ENCODE measurements around the gene FAHD2A.
A peak's percentile ranks its signal among the peaks of the same experiment; 100 is the strongest.
"Not testable (repeated sequence)": the region's sequence is repeated elsewhere in the genome, so short reads cannot be mapped to it uniquely, and the experiment has no call there.

The FAHD2A gene

DNA sequence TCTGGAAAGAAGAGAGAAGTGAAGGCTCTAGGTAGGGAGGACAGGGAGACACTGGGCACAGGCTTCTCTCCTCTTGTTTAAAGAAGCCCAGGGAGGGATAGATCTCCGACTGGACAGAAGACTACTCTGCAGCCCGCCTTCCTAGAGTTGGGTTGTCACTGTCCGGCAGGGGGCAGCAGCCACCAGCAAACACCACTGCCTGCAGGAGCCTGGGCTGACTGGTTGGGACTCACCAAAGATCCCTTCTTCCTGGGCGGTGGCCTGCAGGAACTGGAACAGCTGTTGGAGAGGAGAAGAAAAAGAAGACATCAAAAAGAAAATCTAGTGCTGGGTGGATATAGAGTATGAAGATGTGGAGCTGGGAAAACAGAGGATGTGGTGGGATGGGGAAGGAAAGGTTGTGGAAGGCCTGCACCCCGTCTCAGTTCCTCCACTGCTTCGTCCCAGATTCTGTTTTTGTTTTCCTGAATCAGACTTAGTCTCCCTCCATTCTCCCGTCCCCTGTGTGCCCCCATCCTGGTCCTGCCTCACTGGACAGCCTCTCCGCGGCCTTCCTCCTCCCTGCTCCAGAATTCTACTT lies 11.6 kb downstream of the FAHD2A start:
- TF ChIP-seq, protein P1, sequence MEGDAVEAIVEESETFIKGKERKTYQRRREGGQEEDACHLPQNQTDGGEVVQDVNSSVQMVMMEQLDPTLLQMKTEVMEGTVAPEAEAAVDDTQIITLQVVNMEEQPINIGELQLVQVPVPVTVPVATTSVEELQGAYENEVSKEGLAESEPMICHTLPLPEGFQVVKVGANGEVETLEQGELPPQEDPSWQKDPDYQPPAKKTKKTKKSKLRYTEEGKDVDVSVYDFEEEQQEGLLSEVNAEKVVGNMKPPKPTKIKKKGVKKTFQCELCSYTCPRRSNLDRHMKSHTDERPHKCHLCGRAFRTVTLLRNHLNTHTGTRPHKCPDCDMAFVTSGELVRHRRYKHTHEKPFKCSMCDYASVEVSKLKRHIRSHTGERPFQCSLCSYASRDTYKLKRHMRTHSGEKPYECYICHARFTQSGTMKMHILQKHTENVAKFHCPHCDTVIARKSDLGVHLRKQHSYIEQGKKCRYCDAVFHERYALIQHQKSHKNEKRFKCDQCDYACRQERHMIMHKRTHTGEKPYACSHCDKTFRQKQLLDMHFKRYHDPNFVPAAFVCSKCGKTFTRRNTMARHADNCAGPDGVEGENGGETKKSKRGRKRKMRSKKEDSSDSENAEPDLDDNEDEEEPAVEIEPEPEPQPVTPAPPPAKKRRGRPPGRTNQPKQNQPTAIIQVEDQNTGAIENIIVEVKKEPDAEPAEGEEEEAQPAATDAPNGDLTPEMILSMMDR (IDR thresholded peaks at IDR 0.05; ENCODE audit: extremely low read depth, missing control alignments): peak; percentile 61
- peak; percentile 50 for DNase-seq (ENCODE audit: low spot score)

DNA sequence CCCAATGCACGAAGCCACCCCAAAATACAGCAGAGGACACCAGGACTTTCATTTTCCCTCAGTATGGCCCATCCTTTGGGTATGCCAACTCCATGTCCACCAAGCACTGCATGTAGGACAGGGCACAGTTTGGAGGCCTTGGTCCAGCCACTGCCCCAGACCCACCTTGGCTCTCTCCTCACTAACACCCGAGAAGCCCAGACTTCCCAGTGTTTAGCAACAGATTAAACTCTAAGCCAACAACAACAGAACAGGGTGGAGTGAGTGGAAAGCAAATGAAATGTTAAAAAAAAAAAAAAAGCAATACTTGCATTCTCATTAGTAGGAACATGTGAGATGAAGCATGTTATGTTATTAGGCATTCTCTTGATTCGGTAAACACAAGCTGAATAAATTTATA lies 12.6 kb downstream of the FAHD2A start:
- not testable (repeated sequence) for DNase-seq (ENCODE audit: low spot score)

DNA sequence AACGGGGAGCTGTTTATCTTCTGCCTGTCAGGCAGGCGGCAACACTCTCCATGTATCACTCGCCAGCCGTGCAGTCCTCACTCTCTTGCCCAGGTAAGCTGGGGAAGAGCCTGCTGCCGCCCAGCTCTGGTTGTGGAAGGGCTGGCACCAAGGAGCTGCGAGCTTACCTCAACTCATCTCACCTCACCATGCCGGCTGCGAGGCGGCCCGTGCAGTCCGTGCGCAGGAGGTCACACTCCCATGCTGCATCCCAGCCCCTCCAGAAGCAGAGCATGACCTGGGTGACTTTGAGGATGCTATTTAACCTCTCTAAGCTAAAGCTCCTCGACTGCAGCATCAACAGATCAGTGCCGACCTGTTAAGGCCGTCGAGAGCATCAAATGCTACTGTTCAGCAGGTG lies 13.1 kb downstream of the FAHD2A start:
- DNase-seq (ENCODE audit: low spot score): not testable (repeated sequence)

DNA sequence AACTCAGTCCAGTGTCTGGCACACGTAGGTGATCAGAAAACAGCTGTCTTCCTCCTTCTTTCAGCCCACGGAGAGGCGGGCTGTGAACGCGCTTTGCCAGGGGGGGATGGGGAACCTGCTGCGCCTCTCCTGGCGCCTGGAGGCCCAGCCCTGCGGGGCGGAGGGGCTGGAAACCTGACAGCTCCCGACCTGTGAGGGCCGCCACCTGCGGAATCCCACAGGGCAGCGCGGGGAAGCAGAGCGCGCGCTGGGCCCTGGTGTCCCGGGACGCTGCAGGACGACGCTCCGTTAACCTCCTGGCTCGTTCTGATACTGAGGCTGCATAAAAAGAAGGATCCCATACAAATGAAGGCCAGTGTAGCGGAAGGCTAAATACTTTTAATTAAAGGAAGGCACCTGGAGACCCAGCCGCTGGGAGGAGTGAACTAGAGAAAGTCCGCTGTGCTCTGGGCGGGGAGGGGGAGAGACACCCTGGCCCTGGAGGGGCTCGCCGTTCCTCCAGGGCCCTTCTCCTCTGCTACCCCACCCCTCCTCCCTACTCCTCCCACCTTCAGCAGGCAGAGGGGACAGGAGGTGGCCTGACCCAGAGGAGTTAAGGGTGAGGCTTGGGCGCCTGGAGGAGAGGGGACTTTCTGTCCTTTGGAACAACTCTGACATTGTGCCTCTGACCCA lies 24.8 kb downstream of the FAHD2A start:
- DNase-seq (ENCODE audit: low spot score): not testable (repeated sequence)

DNA sequence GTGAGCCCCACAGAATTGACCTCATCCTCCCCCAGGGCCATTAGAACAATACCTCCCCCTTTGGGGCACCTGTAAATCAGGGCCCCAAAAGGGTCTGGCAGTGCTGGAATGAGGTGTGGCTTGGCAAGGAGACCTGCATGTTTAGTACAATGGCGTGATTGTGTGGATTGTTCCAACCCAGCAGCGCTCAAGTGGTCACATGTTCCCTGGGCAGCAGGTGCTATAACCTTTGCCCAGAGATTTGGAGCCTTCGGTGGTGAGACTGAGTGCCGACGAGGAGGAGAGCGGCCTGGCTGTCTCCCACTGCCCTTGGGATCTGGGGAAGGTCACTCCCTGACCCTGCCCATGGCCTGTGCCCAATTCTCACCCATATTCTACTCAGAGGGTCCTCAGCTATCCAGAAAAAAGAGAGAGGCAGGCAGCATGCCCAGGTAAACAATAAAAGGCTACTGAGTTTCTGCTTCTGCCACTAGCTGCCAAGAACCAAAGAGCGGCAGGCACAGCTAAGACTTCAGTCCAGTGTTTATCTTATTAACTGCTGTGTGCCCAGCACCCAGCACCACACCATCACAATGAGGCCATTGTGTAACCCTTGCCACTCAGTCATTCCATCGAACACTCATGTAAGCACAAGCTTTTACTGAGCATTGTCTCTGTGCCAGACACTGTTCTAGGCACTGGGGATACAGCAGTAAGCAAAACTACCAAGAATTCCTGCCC lies 27.4 kb downstream of the FAHD2A start:
- not testable (repeated sequence) for DNase-seq (ENCODE audit: low spot score)

DNA sequence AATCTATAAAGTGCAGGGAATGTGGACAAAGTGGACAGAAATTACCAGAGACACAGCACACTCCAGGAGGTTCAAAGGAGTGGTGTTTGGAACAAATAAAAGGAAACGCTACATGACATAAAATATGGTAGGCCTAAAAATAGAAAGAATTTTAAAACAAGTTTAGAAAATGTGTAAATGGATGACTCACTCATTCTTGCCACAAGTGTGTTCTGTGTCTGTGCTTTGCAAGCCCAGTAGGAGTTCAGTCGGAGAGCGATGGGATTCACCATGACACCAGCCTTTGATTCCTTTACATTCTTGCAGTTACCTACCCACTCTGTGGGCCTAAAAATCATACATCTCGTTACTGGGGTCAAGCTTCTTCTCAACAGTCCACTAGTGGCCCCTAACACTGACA lies 30.9 kb downstream of the FAHD2A start:
- not testable (repeated sequence) for DNase-seq (ENCODE audit: low spot score)

DNA sequence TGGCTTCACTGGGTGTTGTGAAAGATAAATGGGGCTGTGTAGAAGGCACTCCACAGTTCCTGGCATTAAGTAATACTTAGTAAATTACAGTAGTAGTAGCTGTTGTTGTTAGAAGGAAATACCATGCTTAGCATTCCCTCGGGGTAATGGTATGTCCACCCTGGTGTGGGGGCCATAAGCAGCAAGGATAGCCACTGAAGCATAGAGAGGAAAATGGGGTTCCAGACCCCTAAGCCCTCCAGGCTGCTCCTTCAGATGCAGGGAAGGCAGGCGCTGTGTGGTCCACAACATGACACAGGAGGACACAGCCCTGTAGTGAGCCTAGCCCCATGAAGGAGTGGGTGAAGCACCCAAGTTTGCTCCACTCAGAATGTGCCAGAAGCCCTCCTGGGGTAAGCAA lies 31.5 kb downstream of the FAHD2A start:
- not testable (repeated sequence) for DNase-seq (ENCODE audit: low spot score)

DNA sequence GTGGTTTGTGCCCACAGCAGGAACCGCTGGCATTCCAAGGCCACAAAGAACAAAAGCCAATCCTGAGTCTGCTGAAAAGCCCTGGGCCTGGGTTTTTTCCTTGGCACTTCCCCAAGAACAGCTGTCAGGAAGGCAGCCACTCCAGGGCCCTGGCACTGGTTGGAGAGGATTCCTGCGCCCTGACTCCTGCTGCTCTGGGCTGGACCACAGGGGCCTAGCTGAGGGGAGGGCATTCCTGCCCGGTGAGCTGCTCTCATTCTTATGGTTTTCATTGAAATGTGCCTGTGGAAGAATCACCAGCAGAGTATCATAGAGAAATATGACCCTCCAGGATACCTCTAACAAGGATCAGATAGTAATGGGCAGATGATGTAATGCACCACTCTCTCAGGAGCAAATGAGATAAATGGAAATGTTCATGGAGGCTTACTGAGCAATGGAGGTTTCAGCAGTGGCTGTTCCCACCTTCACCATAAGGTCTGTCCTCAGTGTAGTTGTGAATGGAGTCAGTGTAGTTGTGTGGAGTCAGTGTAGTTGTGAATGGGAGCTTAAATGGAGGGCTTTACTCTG lies 32.1 kb downstream of the FAHD2A start:
- DNase-seq (ENCODE audit: low spot score): not testable (repeated sequence)

DNA sequence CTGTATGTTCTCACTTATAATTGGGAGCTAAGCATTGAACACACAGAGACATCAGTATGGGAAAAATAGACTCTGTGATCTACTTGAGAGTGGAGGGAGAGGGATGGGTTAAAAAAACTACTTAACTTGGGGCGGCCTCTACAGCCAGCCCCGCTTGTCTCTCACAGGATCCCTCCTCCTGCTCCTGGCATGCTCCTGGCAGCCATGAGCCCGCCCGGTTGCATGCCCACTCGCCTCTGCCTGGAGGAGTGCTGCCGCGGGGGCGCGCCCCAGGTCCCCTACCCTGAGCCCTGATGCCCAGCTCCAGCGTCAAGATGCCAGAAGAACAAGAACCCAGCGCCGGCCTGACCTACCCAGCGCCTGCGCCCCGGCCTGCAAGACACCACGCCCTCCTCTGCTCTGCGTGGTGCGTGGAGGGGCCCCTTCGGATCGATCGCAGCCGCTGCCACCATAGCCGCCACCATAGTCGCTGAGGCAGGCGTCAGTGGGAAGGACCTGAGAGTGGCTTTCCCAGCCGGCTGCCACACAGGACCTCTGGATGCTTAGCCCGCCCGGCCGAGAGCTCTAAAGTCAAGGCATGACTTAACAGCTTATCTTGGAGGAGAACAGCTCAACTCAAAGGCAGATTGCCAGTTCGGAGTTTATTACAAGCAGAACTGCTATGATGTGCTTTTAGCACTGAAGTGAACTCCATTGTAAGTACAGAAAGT lies 32.8 kb downstream of the FAHD2A start:
- DNase-seq (ENCODE audit: low spot score): not testable (repeated sequence)

DNA sequence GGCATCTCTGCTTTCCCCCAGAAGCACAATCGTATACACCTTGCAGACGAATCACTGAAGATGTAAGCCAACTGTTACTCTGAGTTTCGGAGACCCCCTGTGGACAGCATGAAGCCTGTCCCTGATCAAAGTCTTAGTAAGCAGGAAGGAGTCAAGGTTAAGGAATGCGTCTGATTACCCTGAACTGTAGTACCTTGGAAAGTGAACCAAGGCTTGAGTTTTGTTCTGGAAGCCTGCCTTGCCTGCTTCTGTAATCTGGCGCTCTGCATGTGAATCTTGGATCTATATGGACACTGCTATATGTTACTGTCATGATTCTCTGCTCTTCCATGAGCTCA lies 33.3 kb downstream of the FAHD2A start:
- DNase-seq (ENCODE audit: low spot score): not testable (repeated sequence)

DNA sequence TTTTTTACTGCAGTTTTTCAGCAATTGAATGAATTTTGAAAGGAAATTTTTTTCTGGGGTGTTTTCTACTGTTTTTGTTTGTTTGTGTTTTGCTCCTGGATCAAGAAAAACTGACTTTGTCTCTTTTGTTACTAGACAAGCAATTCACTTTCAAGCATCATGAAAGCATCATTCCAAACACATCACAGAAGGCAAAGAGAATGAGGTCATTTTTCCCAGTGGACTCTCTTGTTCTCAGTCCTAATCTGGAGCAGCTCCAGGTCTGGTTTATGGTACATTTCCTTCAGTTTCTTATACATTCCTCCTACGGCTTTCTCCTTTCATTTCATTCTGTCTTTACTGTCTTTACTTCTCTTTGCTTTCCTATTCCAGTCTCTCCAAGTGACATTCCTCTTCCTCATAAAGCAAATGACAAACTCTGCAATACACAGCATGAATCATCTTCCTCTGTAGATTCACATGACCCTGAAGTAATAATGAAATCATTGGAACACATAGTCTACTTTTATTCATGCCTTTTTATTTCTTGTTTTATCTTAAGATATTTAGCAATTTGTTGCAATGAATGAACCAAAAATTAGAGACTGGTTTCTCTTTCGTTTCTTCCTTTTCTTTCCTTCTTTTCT lies 40.1 kb downstream of the FAHD2A start:
- DNase-seq (ENCODE audit: low spot score): not testable (repeated sequence)

DNA sequence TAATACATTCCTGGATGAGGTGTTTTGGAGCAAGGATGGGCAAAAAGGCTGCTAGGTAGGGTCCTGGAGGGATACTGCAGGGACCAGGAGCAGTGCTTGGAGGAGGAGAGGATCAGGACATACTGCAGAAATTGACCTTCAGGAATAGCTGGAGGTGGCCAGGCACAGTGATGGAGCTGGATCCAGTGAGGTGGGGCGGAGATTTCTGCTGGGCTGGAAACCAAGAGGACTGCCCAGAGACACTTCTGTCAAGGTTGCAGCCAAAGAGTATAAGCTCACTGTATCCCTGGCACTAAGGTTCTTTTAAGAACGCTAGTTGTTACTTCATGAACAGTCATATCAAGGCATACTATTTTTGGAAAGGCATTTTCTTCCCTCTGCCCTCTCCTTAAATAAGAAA lies 42.8 kb downstream of the FAHD2A start:
- not testable (repeated sequence) for DNase-seq (ENCODE audit: low spot score)

DNA sequence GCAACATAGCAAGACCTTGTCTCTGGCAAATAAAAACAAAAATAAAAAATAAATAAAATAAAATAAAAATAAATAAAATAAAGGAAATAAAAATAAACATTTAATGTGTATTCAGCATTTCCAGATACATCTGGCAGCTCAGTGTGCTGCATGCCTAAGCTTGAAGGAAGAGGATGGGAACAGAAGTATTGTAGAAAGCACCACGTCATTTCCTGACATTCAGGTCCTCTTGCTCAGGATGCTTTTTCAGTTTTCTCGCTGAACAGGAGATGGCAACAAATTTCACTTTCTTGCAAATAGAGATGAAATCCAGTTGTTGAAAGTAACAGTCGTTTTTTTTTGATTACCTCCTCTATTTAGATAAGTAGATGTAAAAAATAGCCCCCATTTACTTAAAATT lies 60.8 kb downstream of the FAHD2A start:
- not testable (repeated sequence) for DNase-seq (ENCODE audit: low spot score)

Data from GM20000 (cell line).